Astrocyte of the cerebellum (primary cell): ENCODE measurements around the gene ATP11A.

Source experiments
- DNase-seq: peaks from one replicate; pipeline ENCODE4 v3.0.0-alpha.2; 2011; ENCODE audit warnings: low read depth
- H3K4me3 ChIP-seq: 2 replicates; pipeline ENCODE4 v1.5.1; 2011; ENCODE audit warnings: mild to moderate bottlenecking, low read depth, low read length, moderate library complexity
- in situ Hi-C: cut with HindIII; loops from 2 replicates; pipeline ENCODE4 v1.10.0; 2017; ENCODE audit warnings: low sequenced_read_pairs
- TF ChIP-seq, protein P1 (sequence below): IDR thresholded peaks from 2 replicates; pipeline ENCODE4 v1.5.1; 2012; ENCODE audit warnings: low read length, low read depth, moderate library complexity, mild to moderate bottlenecking; ENCODE audit errors: missing control alignments

ATP11A gene

DNA sequence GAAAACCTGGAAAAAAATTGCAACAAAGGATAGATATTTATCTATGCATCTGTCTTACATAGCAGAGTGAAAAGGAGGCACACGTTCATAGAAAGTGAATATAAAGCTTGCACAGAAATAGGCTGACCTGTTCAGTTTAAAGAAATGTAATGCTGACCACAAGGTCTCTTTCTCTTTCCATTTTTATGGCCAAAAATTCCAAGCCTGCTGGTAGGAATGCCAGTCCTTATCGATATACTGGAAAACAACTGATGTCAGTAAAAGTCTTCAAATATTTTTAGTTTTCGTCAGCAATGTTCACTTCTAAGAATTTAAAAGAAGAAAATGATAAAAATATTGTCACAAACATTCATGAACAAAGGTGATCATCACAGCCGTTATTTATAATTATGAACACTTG lies 220.2 kb downstream of the ATP11A start:
- in situ Hi-C loops: no loop called here
- DNase-seq: no peak
- H3K4me3 ChIP-seq: no peak overlapping the region
- TF ChIP-seq, protein P1, sequence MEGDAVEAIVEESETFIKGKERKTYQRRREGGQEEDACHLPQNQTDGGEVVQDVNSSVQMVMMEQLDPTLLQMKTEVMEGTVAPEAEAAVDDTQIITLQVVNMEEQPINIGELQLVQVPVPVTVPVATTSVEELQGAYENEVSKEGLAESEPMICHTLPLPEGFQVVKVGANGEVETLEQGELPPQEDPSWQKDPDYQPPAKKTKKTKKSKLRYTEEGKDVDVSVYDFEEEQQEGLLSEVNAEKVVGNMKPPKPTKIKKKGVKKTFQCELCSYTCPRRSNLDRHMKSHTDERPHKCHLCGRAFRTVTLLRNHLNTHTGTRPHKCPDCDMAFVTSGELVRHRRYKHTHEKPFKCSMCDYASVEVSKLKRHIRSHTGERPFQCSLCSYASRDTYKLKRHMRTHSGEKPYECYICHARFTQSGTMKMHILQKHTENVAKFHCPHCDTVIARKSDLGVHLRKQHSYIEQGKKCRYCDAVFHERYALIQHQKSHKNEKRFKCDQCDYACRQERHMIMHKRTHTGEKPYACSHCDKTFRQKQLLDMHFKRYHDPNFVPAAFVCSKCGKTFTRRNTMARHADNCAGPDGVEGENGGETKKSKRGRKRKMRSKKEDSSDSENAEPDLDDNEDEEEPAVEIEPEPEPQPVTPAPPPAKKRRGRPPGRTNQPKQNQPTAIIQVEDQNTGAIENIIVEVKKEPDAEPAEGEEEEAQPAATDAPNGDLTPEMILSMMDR: no peak

DNA sequence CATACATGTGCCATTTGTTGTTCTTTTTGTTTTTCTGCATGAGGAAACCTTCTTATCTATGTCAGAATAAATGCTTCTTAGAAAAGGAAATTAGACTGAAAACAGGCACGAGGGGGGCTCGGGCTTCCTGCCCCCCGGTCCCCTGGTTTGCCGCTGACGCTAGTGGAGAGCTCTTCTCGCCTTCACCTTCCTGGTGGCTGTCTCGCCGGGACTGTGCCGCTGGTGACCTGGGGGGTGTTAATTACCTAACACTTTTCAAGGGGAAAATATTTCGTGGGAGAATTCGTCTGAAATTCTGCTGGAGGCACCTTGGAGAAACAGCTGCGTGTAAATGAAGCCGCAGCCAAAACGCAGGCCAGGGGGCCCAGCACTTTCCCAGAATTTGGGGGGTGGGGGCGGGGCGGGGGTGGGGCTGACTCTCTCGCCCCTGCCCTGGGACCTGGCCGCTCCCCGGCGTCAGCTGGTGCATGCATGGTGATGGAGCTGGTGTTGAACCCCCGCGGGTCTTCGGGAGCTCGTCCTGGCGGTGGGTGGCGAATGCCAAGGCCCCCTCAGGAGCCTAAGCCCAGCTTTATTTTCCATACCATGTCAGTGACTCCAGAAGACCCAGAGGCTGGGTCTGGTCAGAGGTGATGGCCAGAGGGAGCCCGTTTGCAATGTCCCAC lies 220.9 kb downstream of the ATP11A start:
- TF ChIP-seq, protein P1: no peak
- no peak overlapping the region for H3K4me3 ChIP-seq
- in situ Hi-C loops: no loop called here
- DNase-seq: no peak

DNA sequence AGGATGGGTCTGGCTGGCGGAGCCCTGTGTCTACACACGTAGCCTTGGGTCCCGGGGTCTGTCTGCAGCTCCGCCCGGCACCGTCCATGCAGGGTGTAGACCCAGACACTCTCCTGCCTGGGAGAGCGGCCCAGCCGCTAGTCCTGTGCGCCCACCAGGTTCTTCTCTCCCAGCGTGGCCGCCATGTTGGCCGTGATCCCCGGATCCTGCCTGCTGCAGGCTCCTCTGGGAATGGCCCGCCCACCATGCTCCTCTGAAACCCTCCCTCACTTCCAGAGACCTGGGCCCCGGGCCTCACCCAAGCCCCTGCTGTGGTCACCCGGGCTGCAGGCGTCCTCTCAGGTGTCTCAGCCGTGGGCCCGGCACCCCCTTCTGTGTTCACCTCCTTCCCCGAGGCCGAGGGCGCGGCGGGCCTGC lies 221.5 kb downstream of the ATP11A start:
- no peak overlapping the region for H3K4me3 ChIP-seq
- TF ChIP-seq, protein P1: no peak
- in situ Hi-C loops: no loop called here
- DNase-seq: no peak

DNA sequence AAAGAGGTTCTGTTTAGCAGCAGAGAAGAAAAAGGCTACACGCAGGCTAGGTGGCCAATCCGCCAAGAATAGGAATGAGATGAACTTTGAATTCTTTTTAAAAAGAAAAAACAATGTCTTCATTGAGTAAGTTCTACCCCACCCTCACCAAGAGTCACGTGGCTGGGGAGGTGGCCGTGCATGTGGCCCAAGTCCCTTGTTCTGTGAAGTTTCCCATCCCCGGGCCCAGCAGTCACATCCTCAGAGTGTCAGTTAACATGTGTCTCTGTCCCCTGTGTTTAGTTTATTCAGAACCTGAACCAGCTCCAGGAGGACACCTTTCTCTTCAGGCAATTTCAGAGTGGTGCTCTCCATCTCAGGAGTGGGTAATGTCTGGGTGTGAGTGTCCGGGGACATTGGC lies 222.0 kb downstream of the ATP11A start:
- no peak for DNase-seq
- TF ChIP-seq, protein P1: no peak
- in situ Hi-C loops: no loop called here
- no peak overlapping the region for H3K4me3 ChIP-seq

DNA sequence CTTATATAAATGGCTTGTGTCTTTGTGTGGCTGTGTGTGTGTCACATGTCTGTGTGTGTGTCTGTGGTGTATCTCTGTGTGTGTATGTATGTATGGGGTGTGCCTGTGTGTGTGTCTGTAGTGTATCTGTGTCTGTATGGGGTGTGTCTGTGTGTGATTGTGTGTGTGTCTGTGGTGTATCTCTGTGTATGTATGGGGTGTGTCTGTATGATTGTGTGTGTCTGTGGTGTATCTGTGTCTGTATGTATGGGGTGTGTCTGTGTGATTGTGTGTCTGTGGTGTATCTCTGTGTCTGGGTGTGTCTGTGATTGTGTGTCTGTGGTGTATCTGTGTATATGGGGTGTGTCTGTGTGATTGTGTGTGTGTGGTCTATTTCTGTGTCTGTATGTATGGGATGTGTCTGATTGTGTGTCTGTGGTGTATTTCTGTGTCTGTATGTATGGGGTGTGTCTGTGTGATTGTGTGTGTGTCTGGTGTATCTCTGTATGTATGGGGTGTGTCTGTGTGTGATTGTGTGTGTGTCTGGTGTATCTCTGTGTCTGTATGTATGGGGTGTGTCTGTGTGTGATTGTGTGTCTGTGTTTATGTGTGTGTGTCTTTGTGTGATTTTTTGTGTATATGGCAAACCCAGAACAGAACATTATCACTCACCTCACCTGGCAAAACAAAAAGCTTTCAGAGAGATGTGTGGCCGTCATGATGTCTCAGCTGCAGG lies 223.0 kb downstream of the ATP11A start:
- DNase-seq: no peak
- no peak overlapping the region for H3K4me3 ChIP-seq
- in situ Hi-C loops: no loop called here
- TF ChIP-seq, protein P1: no peak

DNA sequence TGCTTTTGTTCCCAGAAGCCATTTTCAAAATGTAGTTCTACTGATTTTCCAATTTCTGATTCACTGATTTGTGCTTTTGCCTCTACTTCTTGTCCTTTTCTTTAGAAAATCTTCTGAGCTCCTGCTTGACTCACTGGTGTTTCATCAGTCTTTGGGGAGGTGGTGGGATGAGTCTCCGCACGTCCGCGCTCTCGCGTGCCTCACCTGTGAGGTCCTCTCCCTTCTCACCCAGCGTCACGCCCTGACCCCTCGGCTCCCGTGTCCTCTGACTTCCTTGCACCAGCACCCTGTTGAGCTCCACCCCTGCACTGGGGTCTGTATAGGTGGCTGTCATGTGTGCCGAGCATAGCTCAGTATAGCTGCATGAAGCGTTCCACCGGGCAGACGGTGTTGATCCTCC lies 226.5 kb downstream of the ATP11A start:
- TF ChIP-seq, protein P1: no peak
- in situ Hi-C loops: no loop called here
- no peak for DNase-seq
- no peak overlapping the region for H3K4me3 ChIP-seq
